ENCODE results near the gene TOMM6.
"Not testable (repeated sequence)": the region's sequence is repeated elsewhere in the genome, so short reads cannot be mapped to it uniquely, and the experiment has no call there.

TOMM6 gene

GRCh38 chr6:41785254-41785653, 2.2 kb upstream of the TOMM6 start:
- no peak for DNase-seq (ENCODE audit: low read depth in 2 of 2)

GRCh38 chr6:41785689-41786450, 1.6 kb upstream of the TOMM6 start:
- DNase-seq (ENCODE audit: low read depth in 2 of 2), result no peak

GRCh38 chr6:41786451-41787218, 859 bp upstream of the TOMM6 start:
- peak; percentile 66 to 75 for DNase-seq (ENCODE audit: low read depth in 2 of 2)

GRCh38 chr6:41789390-41789724, 1.9 kb downstream of the TOMM6 start:
- no peak for DNase-seq (ENCODE audit: low read depth in 2 of 2)

GRCh38 chr6:41790045-41790444, 2.6 kb downstream of the TOMM6 start:
- DNase-seq (ENCODE audit: low read depth in 2 of 2), result no peak

GRCh38 chr6:41791305-41791704, 3.8 kb downstream of the TOMM6 start:
- no peak for DNase-seq (ENCODE audit: low read depth in 2 of 2)

- DNase-seq (ENCODE audit: low read depth in 2 of 2), result no peak
Observed at GRCh38 chr6:41791984-41792383, 4.5 kb downstream of the TOMM6 start.

- DNase-seq (ENCODE audit: low read depth in 2 of 2), result no peak
Observed at GRCh38 chr6:41796474-41796873, 9.0 kb downstream of the TOMM6 start.

- no peak for DNase-seq (ENCODE audit: low read depth in 2 of 2)
Observed at GRCh38 chr6:41798901-41799558, 11.5 kb downstream of the TOMM6 start.

- DNase-seq (ENCODE audit: low read depth in 2 of 2), result no peak
Observed at GRCh38 chr6:41799559-41799911, 12.0 kb downstream of the TOMM6 start.

GRCh38 chr6:41801380-41801779, 13.9 kb downstream of the TOMM6 start:
- DNase-seq (ENCODE audit: low read depth in 2 of 2), result no peak

- no peak for DNase-seq (ENCODE audit: low read depth in 2 of 2)
Observed at GRCh38 chr6:41805830-41806774, 18.6 kb downstream of the TOMM6 start.

- no peak for DNase-seq (ENCODE audit: low read depth in 2 of 2)
Observed at GRCh38 chr6:41811095-41811494, 23.6 kb downstream of the TOMM6 start.

GRCh38 chr6:41811946-41812345, 24.5 kb downstream of the TOMM6 start:
- not testable (repeated sequence) for DNase-seq (ENCODE audit: low read depth in 2 of 2)

GRCh38 chr6:41813469-41813868, 26.0 kb downstream of the TOMM6 start:
- DNase-seq (ENCODE audit: low read depth in 2 of 2), result no peak

- no peak for DNase-seq (ENCODE audit: low read depth in 2 of 2)
Observed at GRCh38 chr6:41813956-41814355, 26.5 kb downstream of the TOMM6 start.

GRCh38 chr6:41814629-41815028, 27.1 kb downstream of the TOMM6 start:
- DNase-seq (ENCODE audit: low read depth in 2 of 2), result no peak

GRCh38 chr6:41815587-41815986, 28.1 kb downstream of the TOMM6 start:
- no peak for DNase-seq (ENCODE audit: low read depth in 2 of 2)

- no peak for DNase-seq (ENCODE audit: low read depth in 2 of 2)
Observed at GRCh38 chr6:41818271-41819054, 31.0 kb downstream of the TOMM6 start.

GRCh38 chr6:41821266-41821665, 33.8 kb downstream of the TOMM6 start:
- no peak for DNase-seq (ENCODE audit: low read depth in 2 of 2)

- no peak for DNase-seq (ENCODE audit: low read depth in 2 of 2)
Observed at GRCh38 chr6:41822021-41822420, 34.5 kb downstream of the TOMM6 start.

Measured in stimulated activated CD4-positive, alpha-beta T cell treated with anti-CD3 and anti-CD28 coated beads, Interleukin-1b, Interleukin-23, amount 100 ng/mL, for 1 hour (primary cell).